Fibroblast of lung (primary cell): ENCODE measurements around the gene CBFA2T3. TPM values are rescaled to one million over a fixed set of nuclear protein-coding genes. Genes with fewer than 3 reads are reported as not detected.

Source experiments
- DNase-seq, 2 donors: peaks; one replicate each; pipeline versions ENCODE4 v3.0.0 to v3.0.0-alpha.2; 2010; ENCODE audit warnings: low read depth in 2 of 2
- H2AFZ ChIP-seq: 2 replicates; pipeline ENCODE4 v1.5.1; 2012; ENCODE audit warnings: low read length, control low read depth, inconsistent platforms
- H3K27ac ChIP-seq: 2 replicates; pipeline ENCODE4 v1.5.1; 2011; ENCODE audit warnings: low read length, control low read depth; ENCODE audit not compliant: insufficient read depth
- H3K27me3 ChIP-seq: 2 replicates; pipeline ENCODE4 v1.5.1; 2011; ENCODE audit warnings: mild to moderate bottlenecking, low read length; ENCODE audit not compliant: control insufficient read depth, insufficient read depth
- H3K36me3 ChIP-seq: 2 replicates; pipeline ENCODE4 v1.5.1; 2011; ENCODE audit warnings: low read length; ENCODE audit not compliant: control insufficient read depth, insufficient read depth
- H3K4me1 ChIP-seq: 2 replicates; pipeline ENCODE4 v1.5.1; 2011; ENCODE audit warnings: low read length; ENCODE audit not compliant: control insufficient read depth, insufficient read depth; ENCODE audit errors: extremely low read depth
- H3K4me2 ChIP-seq: 2 replicates; pipeline ENCODE4 v1.5.1; 2011; ENCODE audit warnings: low read length, control low read depth; ENCODE audit not compliant: insufficient read depth; ENCODE audit errors: extremely low read depth
- H3K4me3 ChIP-seq, 4 experiments: fragments of 200-600 bp in 1 of 4; sonication (generic) in 1 of 4; replicated peaks in 1 of 4; 2 replicates each; pipeline ENCODE4 v1.5.1; 2011 to 2016; ENCODE audit warnings: low read length in 4 of 4, low read depth in 3 of 4, mild to moderate bottlenecking in 3 of 4, control low read depth in 2 of 4, inconsistent platforms in 1 of 4, mixed read lengths in 1 of 4; ENCODE audit not compliant: insufficient read depth in 1 of 4; ENCODE audit errors: control extremely low read depth in 1 of 4
- H3K79me2 ChIP-seq: 2 replicates; pipeline ENCODE4 v1.5.1; 2012; ENCODE audit warnings: mild to moderate bottlenecking, low read length, inconsistent platforms; ENCODE audit not compliant: control insufficient read depth, insufficient read depth
- H3K9ac ChIP-seq: 2 replicates; pipeline ENCODE4 v1.5.1; 2011; ENCODE audit warnings: mild to moderate bottlenecking, low read length, control low read depth; ENCODE audit not compliant: insufficient read depth
- H3K9me3 ChIP-seq: 2 replicates; pipeline ENCODE4 v1.5.1; 2012; ENCODE audit warnings: low read depth, low read length; ENCODE audit not compliant: control insufficient read depth, insufficient read depth
- H4K20me1 ChIP-seq: 2 replicates; pipeline ENCODE4 v1.5.1; 2011; ENCODE audit warnings: low read length; ENCODE audit not compliant: control insufficient read depth, insufficient read depth; ENCODE audit errors: extremely low read depth
- CTCF ChIP-seq, 2 donors: IDR thresholded peaks in 1 of 2; conservative IDR thresholded peaks in 1 of 2; 1 replicate in 1 of 2; 2 replicates in 1 of 2; pipeline ENCODE4 v1.5.1; 2011 to 2012; ENCODE audit warnings: low read length in 2 of 2, control low read depth in 1 of 2, inconsistent platforms in 1 of 2, low read depth in 1 of 2, mild to moderate bottlenecking in 1 of 2
- EZH2 ChIP-seq: IDR thresholded peaks from 2 replicates; pipeline ENCODE4 v1.5.1; 2012; ENCODE audit warnings: low read length, control low read depth, mild to moderate bottlenecking; ENCODE audit errors: missing control alignments
- polyA plus RNA-seq, 2 donors: library from polyadenylated mRNA; depleted of rRNA in 1 of 2; stranded (reverse) in 1 of 2; unstranded in 1 of 2; fragments of >200 nt; gene quantifications; 2 replicates each; pipeline ENCODE4 v1.2.1, GENCODE V29; 2011 to 2012; ENCODE audit warnings: missing spikeins in 1 of 2
- total RNA-seq: library from RNA; depleted of rRNA; stranded (reverse); fragments of >200 nt; gene quantifications from 2 replicates; pipeline ENCODE4 v1.2.1, GENCODE V29; 2014

CBFA2T3 gene
- total and polyA plus RNA-seq, 2 donors (not counting 1 experiment from before 2014, with no cell fraction given), result under 0.01 to 0.05 TPM

DNA sequence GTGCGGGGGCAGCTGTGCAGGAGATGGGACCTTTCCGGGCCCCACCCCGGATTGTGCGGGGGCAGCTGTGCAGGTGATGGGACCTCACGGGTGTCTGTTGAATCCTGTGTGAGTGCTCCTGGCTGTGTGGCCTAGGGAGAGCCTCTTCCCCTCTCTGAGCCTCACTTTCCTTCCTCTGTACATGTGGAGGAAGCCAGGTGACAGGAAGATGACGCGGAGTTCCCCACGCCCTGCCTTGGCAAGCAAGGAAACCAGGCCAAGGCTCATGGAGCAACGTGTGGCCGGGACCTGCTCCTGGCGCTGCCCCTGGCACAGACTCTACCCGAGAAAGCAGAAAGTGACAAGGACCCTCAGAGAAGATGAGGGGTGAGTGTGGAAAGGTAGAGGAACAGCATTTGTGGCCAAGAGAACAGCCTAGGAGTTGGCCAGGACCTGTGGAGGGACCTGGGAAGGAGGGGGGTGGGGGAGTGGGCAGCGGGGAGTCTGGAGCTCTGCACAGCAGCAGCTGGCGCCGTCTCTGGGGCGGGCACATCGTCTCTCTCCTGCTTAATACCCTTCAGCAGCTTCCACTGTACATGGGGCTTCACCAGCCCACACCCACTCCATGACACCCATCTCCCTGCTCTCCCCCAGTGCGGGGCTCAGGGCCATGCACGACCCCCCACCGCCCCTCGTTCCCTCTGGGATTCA lies 72.2 kb downstream of the CBFA2T3 start:
- H3K4me2 ChIP-seq, result no peak overlapping the region
- no peak overlapping the region for H3K27ac ChIP-seq
- peaks cover 10% of the 10 kb centered on the region for H3K27me3 ChIP-seq
- H3K9ac ChIP-seq, result no peak overlapping the region
- TF ChIP-seq CTCF (conservative IDR thresholded peaks at IDR 0.05 in 1 of 2, IDR thresholded peaks at IDR 0.05 in 1 of 2; ENCODE audit: low read depth in 1 of 2, low read length in 2 of 2) (no peak), EZH2 (no peak)
- no peaks in the 10 kb centered on the region for H3K36me3 ChIP-seq
- no peaks in the 10 kb centered on the region for H3K79me2 ChIP-seq
- no peak for DNase-seq
- no peak overlapping the region for H3K4me3 ChIP-seq
- no peaks in the 10 kb centered on the region for H3K9me3 ChIP-seq
- no peak overlapping the region for H2AFZ ChIP-seq
- H4K20me1 ChIP-seq, result no peaks in the 10 kb centered on the region
- H3K4me1 ChIP-seq, result no peaks in the 10 kb centered on the region

- Histone ChIP-seq H3K9ac (no peak overlapping the region), H3K9me3 (no peaks in the 10 kb centered on the region), H3K36me3 (no peaks in the 10 kb centered on the region), H3K79me2 (no peaks in the 10 kb centered on the region), H3K4me2 (no peak overlapping the region), H3K4me1 (no peaks in the 10 kb centered on the region), H4K20me1 (no peaks in the 10 kb centered on the region), H3K27me3 (peaks cover 7% of the 10 kb centered on the region), H2AFZ (no peak overlapping the region), H3K4me3 (no peak overlapping the region), H3K27ac (no peak overlapping the region)
- DNase-seq, result no peak
- TF ChIP-seq CTCF (conservative IDR thresholded peaks at IDR 0.05 in 1 of 2, IDR thresholded peaks at IDR 0.05 in 1 of 2; ENCODE audit: low read depth in 1 of 2, low read length in 2 of 2) (no peak), EZH2 (no peak)
Measured at GRCh38 chr16:88903267-88903666, 73.7 kb downstream of the CBFA2T3 start.

- Histone ChIP-seq H4K20me1 (no peaks in the 10 kb centered on the region), H3K4me2 (no peak overlapping the region), H3K27ac (no peak overlapping the region), H3K27me3 (peaks cover 7% of the 10 kb centered on the region), H3K4me3 (no peak overlapping the region), H3K9ac (no peak overlapping the region), H3K4me1 (no peaks in the 10 kb centered on the region), H3K36me3 (no peaks in the 10 kb centered on the region), H3K79me2 (no peaks in the 10 kb centered on the region), H3K9me3 (no peaks in the 10 kb centered on the region), H2AFZ (no peak overlapping the region)
- TF ChIP-seq CTCF (conservative IDR thresholded peaks at IDR 0.05 in 1 of 2, IDR thresholded peaks at IDR 0.05 in 1 of 2; ENCODE audit: low read depth in 1 of 2, low read length in 2 of 2), result no peak
- no peak for TF ChIP-seq EZH2
- DNase-seq, result no peak
Measured at GRCh38 chr16:88902744-88903143, 74.3 kb downstream of the CBFA2T3 start.
